Measurements from ENCODE around the gene ZMYM3.

Gene ZMYM3

DNA sequence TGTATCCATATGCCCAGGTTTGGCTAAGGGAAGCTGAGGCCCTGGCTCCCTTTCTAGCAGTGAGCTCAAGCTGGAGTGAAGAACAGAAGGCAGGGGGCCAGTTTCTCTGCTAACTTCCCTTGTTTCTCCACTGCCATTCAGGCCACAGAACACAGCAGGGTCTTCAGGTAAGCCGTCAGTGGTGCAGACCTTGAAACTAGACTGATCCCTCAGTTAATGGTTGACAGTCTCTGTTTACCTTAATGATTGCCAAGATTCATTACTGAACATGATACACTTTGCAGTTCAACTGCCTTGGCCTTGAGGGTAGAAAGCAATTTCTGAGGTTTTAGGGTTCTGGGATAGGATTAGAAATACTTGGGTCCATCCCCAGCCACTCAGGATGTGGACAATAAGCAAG lies 39.8 kb downstream of the ZMYM3 start:
- no peak for DNase-seq (ENCODE audit: low read depth)

DNA sequence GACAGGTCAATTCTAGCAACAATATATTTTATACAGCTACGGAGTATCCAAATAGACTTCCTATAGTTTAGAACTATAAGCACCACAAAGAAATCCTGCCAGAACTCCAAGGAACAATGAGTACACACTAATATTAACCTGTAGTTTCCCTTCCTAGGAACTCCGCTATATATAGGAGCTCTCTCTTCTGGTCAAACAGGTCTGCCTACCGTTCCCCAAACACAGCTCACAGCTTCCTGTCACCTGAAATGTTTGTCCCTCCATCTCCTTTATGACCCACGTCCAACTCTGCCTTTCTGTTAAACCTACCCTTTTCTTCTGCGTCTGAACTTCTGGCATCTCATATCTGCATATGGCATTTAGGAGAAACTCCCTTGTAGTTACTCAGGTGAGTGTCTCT lies 41.4 kb downstream of the ZMYM3 start:
- DNase-seq (ENCODE audit: low read depth), result no peak

DNA sequence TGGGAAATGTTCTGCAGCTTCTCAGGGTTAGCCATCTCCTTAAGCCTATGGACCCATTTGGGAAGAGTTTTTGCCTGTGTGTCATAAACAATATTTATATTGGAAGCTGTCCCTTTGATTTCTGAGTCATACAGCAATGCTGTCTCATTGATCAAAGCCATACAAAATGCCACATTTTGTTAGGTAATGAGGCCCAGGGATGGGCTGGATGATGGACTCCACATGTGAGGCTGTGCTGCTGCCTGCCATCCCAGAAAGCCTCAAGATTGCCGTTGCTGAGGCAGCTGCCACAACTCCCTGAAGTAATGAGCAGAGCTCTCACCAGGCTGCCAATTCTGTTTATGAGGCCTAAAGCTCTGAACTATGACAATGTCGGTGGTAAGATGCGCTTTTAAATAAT lies 43.1 kb downstream of the ZMYM3 start:
- no peak for DNase-seq (ENCODE audit: low read depth)

DNA sequence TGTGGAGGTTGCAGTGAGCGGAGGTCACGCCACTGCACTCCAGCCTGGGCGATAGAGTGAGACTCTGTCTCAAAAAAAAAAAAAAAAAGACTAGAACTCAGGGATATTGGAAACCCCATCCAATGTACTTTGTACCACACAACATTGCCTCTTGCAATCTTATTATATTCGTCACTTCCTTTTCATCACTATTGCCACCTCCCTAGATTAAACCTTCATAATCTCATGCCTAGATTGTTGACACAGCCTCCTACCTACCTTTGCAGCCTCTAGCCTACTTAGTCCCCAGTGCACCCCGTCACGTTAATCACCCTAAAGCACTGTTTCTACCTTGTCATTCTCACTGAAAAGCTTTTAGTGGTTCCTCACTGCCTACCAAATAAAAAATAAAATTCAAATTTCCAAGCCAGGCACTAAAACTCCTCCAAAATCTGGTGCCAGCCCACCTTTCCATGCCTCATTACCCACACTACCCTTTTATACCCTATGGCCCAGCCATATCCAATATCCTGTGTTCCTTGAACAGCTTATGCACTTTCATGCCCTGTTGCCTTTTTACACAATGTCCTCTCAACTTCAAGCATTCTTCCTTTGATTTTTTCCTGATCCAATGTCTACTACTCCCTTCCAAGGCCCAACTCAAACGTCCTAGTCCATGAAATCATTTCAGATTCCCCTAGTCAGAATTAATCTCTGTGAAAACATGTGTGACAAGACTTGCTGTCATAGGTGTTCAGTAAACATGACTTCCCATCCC lies 54.5 kb downstream of the ZMYM3 start:
- DNase-seq (ENCODE audit: low read depth), result no peak

DNA sequence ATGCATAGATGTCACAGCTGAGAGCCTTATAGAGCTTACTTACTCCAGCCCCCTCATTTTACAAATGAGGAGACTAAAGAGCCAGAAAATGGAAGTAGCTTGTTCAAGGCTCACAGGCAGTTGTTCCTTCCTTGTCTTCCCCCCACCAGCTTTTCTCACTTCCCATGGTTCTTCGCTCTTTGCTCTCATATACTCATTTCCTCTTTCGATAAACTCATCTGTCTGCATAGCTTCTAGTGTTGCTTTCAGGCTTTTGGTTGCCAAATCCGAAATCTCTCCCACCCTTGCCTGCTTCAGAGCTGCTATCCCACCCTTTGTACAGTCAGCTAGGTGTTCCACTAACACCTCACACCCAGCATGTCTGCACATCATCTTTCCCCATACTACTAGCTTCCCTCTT lies 55.9 kb downstream of the ZMYM3 start:
- no peak for DNase-seq (ENCODE audit: low read depth)

DNA sequence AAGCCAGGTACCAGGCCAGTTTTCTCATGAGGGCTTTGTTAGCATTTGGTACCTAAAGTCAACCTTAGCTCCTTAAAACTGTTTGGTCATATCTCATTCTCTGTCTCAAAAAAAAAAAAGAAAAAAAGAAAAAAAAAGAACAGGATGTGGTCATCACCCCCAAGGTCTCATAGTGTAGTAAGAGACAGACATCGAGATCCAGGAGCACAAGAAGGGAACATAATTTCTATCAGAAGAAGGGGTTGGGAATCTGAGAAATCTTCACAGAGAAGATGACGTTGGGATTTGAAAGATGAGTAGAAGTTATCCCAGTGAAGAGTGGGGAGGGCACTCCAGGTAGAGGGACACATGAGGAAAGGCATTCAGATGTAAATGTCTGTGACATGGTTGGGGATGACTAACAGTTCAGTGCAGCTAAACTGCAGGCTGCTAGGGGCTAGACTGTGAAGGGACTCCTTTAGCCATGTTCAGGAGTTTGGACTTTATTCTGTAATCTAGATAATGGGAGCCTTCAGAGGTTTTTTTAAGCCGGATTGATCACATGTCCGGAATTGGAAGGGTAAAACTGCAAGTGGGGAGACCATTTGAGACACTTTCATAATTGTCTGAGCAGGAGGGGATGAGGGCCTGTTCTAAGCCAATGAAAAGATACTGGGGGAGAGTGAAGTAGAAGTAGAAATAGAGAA lies 57.8 kb downstream of the ZMYM3 start:
- no peak for DNase-seq (ENCODE audit: low read depth)

DNA sequence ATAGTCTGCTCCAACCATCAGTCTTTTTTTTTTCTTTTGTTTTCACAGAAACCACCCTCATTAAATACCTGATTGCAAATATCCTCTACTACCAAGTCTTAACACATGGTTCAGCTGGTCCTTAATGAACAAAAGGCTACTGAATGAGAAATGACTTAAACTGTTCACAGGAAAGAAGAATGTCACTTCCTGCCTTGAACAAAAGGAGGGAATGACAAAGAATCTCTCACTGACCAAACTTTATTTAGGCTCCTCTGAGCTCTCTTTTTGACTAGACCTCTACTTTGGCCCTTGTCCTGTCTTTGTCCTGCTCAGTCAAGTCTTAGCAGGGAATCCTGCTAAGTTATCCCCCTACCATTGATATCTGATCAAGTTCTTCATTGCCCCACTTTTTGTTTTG lies 62.7 kb downstream of the ZMYM3 start:
- no peak for DNase-seq (ENCODE audit: low read depth)
